Kidney glomerular epithelial cell (primary cell): ENCODE results near the gene CCP110.
A peak's percentile ranks its signal among the peaks of the same experiment; 100 is the strongest.

Experiments used
- DNase-seq: peaks from one replicate; lab custom pipeline; 2025; lab: John Stamatoyannopoulos, UW

The CCP110 gene, protein sequence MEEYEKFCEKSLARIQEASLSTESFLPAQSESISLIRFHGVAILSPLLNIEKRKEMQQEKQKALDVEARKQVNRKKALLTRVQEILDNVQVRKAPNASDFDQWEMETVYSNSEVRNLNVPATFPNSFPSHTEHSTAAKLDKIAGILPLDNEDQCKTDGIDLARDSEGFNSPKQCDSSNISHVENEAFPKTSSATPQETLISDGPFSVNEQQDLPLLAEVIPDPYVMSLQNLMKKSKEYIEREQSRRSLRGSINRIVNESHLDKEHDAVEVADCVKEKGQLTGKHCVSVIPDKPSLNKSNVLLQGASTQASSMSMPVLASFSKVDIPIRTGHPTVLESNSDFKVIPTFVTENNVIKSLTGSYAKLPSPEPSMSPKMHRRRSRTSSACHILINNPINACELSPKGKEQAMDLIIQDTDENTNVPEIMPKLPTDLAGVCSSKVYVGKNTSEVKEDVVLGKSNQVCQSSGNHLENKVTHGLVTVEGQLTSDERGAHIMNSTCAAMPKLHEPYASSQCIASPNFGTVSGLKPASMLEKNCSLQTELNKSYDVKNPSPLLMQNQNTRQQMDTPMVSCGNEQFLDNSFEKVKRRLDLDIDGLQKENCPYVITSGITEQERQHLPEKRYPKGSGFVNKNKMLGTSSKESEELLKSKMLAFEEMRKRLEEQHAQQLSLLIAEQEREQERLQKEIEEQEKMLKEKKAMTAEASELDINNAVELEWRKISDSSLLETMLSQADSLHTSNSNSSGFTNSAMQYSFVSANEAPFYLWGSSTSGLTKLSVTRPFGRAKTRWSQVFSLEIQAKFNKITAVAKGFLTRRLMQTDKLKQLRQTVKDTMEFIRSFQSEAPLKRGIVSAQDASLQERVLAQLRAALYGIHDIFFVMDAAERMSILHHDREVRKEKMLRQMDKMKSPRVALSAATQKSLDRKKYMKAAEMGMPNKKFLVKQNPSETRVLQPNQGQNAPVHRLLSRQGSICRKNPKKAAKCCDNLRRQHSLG

DNA sequence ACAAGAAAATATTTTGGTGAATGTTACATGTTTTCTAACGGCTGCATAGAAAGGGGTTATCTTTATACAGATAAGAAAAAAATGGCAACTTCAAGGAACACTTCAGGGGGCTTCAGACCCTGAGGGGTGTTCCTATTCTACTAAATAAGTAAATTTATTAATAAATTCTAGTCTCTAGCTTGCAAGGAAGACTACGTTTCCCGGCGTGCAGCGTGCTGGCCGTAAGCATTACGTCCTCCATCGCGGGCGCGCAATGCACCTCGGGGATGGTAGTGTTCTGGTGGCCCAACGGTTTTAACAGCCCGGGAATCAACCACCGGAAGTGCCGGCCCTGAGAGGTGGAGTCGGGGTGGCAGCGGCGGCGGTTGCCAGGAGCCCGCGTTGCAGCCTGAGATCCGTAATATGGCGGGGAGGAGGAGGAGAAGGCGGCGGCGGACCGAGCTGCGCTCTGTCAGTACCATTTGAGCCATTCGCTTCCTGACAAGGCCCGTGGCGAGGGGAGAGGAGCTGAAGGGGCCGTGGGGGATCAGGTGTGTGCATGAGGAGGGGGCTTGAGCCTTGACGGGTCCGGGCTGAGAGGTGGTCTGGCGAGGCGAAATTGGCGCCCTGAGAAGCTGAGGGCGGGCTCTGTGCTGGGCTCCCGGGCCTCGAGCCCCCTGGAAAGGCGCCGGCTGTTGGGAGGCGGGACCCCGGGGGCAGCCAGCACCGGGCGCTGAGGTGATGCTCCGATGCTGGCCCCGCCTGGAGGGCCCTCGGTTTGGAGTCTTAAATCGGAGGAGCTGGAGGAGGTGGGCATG, at the start of gene CCP110:
Gene CCP110, plus strand, starts transcription at position 384 of the 797 bp plus-strand sequence. CDS start 3,940 bp downstream, outside the sequence.
- peak; percentile 88 for DNase-seq

DNA sequence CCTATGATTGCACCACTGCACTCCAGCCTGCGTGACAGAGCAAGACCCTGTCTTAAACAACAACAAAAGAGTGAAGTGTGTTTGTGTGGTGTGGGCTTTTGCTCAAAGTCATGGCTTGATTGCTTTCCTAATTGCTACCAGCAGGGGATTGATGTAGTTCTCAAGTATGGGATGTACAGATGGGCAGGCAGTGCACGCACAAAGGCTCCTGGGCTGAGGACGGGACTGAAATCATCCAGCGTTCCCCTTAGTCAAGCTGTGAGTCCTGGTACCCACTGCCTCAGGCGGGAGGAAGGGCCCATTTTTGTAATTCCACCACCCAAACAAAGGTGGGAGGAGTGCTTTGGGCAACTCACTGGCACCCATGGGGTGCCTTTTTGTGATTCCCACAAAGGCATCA, 49.1 kb upstream of the CCP110 start:
- DNase-seq = no peak

DNA sequence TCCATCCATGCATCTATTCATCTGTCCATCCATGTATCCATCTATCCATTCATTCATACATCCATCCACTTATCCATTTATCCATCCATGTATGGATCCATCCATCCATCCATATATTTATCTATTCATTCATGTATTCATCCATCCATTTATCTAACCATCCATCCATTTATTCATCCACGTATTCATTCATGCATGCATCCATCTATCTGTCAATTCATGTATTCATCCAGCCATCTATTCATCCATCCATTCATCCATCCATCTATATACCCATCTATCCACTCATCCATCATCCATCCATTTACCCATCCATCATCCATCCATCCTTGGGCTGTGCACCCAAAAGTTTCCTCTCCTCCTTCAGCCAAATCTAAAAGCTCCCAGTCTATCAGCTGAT, 45.2 kb upstream of the CCP110 start:
- no peak for DNase-seq

DNA sequence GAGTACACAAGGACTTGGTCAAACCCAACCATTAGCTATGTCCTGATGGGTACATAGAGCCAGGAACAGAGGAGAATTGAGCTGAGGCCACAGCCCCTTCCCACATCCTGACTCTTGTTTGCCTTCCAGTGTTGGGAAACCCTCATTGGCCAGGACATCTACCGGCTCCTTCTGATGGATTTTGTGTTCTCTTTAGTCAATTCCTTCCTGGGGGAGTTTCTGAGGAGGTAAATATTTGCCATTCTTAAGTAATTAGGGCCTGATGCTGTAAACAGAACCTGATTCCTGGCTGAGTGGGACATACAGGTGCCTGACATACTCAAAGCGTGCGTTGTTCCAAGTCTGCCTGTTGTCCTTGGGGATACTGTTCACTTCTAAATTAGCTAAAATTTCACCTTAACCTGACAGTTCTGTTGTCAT, 44.4 kb upstream of the CCP110 start:
- DNase-seq = no peak

DNA sequence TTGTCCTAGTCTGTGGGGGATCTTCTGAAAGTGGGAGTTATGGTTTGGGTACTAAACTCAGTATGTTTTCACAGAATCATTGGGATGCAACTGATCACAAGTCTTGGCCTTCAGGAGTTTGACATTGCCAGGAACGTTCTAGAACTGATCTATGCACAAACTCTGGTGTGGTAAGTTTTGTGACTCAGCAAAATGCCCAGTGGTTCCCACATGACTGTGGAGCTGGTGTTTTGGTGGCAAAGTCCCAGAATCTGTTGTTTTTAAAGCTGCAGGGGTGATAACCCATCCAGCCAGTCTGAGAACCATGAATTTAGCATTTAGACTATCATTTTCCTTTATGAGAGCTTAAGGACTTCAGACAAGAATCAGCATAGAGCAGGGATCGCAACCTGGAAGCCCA, 42.4 kb upstream of the CCP110 start:
- no peak for DNase-seq

DNA sequence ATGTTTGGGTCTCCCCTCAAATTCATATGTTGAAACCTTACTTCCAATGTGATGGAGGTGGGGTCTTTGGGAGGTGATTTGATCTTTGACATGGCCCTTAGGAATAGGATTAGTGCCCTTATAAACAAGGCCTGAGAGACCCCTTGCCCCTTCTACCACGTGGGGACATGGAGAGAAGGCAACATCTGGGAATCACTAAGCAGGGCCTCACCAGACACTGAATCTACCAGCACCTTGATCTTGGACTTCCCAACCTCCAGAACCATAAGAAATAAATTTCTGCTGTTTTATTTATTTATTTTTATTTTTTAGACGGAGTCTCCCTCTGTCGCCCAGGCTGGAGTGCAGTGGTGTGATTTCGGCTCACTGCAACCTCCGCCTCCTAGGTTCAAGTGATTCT, 42.0 kb upstream of the CCP110 start:
- no peak for DNase-seq

DNA sequence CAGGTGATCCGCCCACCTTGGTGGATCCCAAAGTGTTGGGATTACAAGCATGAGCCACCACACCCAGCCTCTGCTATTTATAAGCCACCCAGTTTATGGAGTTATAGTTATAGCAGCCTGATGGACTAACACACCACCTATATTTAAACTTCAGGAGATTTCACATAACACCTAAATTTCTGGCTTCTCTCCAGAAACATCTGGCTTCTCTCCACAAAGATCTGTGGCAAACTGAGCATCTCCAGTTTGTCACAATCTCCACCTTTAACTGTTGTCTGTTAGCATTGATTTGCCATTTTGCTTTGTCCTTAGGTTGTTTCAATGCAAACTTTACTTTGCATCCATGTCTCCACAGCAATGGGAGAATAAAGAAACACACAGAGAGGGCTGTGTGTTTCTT, 41.5 kb upstream of the CCP110 start:
- no peak for DNase-seq

DNA sequence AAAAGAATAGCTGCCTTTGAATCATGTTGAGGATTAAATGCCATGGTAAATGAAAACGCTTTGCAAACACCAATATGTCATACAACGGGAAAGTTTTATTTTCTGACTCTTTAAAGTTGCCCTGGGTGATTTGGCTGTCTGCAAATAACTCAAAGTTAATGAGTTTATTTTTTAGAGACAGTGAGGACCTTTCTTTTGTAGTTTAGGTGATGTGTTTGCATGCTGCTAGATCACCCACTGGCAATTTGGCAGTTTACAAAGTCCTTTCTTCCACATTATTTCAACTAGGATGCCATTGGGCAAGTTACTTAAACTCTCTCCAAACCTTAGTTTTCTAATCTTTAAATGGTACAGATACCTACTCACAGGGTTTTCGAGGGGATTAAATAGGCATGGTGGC, 39.6 kb upstream of the CCP110 start:
- DNase-seq = no peak

DNA sequence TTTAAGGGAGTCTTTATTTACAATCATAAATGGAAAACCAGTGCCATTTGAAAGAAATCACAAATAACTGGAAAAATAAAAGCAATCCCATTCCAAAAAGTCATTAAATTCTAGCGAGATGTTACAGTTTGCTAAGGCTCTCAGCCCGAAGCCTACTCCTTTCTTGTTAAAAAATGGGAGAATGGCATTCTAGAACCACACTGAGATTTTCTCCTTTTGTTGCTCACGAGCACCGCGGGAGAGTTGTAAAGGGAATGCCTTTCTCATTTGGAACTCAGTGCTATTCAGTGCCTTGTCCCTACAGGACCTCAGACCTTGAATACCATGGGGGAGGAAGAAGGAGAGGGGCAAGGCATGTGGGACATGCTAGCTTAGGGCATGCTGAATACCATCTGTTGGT, 38.1 kb upstream of the CCP110 start:
- DNase-seq = no peak

DNA sequence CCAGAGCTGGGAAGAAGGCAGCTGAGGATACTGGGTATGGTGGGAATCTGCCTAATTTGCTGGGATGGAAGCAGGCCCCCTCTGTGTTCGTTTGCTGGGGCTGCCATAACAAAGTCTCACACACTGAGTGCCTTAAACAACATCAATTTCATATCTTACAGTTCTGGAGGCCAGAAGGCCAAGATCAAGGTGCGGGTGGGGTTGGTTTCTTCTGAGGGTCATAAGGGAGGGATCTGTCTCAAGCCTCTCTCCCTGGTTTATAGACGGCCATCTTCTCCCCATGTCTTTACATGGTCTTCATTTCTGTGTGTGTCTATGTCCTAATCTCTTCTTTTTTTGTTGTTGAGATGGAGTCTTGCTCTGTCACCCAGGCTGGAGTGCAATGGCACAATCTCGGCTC, 37.7 kb upstream of the CCP110 start:
- DNase-seq = no peak

DNA sequence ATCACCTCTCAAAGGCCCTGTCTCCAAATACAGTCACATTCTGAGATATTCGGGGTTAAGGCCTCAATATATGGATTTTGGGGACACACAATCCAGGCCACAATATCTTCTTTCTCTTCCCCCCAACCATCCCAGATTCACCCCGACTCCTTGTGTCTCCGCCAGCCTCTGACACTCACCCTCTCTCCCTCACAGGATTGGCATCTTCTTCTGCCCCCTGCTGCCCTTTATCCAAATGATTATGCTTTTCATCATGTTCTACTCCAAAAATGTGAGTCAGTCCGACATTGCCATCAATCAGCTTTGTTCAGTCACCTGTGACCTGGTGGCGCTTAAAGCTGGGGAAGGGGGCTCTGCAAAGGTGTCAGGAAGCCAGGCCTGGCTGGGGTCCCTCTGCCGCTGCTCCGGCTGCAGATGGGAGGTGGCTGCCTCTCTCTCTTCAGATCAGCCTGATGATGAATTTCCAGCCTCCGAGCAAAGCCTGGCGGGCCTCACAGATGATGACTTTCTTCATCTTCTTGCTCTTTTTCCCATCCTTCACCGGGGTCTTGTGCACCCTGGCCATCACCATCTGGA, 36.9 kb upstream of the CCP110 start:
- no peak for DNase-seq

DNA sequence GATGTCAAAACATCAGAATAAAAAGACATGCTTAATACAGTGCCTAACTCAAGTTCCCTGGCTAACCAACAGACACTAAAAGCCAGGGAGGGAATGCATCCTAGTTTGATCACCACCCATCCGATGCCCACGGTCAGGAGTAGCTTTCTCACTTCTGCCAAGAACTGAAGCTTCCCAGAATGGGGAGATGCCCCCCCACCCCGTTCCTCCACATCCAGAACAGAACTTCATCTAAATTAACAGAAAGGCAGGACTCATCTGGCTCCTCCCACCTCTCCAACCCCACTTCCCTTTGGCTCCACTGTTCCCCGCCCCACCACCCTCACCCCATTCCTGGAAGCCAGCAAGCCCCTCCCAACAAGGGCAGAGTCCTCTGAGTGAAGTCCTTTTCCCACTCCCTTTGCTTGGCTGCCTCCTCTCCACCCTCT, 35.5 kb upstream of the CCP110 start:
- no peak for DNase-seq

DNA sequence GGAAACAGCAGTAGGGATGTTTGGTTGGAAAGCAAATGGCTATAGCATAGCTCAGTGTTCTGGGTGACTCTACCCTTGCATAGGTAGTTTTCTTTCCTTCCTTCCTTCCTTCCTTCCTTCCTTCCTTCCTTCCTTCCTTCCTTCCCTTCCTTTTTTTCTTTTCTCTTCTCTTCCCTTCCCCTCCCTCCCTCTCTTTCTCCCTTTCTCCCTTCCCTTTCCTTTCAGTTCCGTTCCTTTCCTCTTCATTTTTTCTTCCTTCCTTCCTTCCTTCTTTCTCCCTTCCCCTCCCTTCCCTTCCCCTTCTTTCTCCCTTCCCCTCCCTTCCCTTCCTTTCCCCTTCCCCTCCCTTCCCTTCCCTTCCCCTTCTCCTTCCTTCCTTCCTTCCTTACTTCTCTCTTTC, 33.1 kb upstream of the CCP110 start:
- DNase-seq = no peak

DNA sequence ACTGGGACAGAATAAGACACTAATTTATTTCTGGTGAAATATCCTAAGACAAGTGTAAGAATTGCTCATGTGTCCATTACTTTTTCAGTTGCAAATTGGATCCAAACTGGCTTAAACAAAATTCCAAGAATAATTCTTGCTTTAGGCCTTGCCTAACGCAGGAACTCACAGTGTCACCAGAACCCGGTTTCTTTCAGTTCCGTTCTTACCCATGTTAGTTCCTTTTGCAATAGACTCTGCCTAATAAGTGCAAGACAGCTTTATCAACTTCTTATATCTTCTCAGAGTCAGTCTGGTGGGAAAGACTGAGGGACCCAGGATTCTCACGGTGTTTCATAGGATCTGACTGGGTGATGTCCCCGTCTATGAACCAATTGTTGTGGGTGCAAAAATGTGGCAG, 26.6 kb upstream of the CCP110 start:
- no peak for DNase-seq

DNA sequence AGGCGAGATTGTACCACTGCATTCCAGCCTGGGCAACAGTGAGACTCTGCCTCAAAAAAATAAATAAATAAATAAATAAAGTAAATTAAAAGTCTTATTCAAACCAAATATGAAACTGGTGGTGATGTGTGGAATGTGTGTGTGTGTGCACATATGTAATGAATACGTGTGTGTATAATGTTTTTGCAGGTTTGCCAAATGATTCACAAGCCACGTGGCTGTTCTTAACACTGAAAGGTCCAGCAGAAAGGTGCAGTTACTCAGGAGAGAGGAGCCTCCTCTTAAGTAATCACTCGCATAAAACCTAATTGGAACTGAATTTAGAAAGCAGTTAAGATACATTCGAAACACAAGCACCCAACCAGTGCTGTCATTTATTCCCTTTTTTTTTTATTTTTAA, 24.7 kb upstream of the CCP110 start:
- no peak for DNase-seq

DNA sequence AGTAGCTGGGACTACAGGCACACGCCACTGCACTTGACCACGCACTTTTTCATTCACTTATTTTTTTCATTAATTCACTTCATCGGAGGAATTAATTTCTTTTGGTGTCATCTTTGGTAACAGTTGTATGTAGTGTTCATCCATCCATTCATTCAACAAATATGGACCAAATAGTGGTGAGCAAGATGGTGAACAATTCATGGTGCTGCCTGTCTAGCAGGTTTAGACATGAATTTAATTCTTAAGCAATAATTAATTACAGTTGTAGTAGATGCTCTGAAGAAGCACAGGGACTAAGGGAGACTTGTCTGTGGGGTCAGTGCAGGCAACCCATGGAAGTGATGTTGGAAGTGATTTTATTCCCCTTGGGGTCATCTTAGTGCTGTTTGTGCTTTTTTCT, 24.3 kb upstream of the CCP110 start:
- no peak for DNase-seq

DNA sequence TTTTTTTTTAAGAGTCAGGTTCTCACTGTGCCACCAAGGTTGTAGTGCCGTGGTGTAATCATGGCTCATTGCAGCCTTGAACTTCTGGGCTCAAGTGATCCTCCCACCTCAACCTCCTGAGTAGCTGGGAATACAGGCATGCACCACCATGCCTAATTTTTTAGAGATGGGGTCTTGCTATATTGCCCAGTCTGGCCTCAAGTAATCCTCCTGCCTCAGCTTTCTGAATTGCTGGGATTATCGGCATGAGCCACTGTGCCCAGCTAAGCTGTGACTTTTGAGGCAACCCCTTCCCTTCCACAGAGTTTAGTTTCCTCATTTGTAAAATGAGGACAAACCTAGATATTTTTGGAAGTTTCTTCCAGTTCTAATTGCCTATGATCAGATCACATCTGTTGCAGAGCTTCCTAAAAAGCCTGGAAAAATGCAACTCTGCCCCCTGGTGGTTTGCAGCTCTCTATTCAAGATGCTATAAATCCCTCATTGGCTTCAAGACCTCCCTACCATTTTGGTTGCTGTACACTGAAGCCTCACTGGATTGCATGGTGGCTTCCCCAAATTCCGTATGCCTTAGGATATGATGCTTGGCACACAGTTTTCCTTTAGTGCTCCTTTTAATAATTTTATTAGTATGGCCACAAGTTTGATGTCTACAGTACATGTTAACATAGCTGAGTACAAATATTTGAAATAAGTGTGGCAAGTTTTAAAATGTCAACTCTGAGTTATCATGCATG, 21.2 kb upstream of the CCP110 start:
- peak; percentile 71 for DNase-seq

DNA sequence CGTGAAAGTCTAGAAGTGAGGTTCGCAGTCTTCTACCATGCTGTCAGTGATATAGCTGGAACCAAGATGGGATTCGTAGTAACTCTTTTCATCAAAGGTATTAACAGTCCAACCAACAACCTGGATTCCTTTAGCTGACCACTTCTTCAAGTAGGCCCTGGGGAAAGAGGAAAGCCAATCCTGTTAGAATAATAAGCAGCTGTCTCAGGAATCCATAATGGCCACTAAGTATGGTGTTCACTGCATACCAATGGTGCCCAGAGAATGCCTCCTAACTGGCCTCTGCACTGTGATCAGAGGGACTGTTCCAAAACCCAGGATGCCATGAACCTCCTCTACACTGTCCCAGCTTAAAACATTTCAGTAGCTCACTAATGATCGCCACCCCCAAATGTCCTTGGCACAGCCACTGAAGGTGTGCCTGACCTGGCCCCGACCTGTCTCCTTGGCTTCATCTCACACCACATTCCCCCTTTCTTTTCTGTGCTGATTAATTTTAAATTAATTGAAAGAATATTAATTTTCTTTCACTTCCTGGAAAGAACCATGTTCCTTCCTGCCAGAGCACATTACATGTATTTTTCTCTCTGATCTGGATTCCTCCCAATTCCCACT, 20.2 kb upstream of the CCP110 start:
- no peak for DNase-seq

DNA sequence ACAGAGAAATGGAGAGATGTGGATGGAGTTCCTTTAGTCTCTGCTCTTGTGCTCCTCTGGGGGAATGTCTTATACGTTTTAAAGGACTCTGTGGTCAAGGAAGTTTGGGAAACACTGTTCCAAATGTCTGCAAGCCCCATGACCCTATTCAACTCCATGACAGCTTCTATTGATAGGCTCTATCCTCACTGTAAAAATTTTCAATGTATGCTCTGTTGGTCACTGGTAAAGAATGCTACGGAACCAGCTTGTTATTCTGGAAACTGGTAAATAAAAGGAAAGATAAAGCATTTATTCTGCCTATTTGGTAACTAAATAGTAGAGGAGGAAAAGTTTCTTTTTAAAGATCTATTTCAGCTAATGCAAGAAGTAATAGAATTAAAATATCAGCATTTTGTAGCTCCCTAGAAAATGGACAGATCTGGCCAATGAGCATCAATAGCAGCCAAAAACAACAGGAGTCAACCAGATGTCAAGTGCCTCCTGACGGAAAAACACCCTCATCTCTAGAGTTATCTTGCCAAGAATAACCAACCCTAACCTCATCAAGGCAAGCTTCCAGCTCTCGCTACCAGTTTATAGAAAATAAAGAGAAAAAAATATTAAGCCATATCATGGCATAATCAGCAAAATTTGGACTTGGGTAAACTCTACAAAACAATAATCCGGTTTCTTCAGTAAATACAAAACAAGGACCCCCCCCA, 18.0 kb upstream of the CCP110 start:
- DNase-seq = no peak

DNA sequence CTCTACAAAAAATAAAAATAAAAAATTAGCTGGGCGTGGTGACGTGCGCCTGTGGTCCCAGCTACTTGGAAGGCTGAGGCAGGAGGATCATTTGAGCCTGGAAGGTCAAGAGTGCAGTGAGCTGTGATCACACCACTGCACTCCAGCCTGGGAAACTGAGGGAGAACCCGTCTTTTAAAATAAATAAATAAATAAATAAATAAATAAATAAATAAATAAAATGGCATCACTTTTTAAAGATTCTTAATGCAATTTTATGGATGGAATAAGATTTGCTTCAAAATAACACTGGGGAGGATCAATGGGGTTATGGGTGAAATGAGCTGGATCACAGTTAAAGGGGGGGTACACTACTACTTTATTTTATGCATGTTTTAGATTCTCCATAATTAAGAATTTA, 16.8 kb upstream of the CCP110 start:
- no peak for DNase-seq
